Muscle layer of duodenum (tissue), 2 donors: ENCODE results near the gene JAGN1.
"Not testable (repeated sequence)": the region's sequence is repeated elsewhere in the genome, so short reads cannot be mapped to it uniquely, and the experiment has no call there.

Experiments used
- H3K27ac ChIP-seq: one replicate; pipeline ENCODE4 v1.7.0; 2013; ENCODE audit warnings: mild to moderate bottlenecking, low read length
- H3K27me3 ChIP-seq: one replicate; pipeline ENCODE4 v1.7.0; 2013; ENCODE audit warnings: low read depth, mild to moderate bottlenecking, control low read depth, low read length
- H3K36me3 ChIP-seq, 2 donors: one replicate each; pipeline ENCODE4 v1.7.0; 2013; ENCODE audit warnings: low read length in 2 of 2, control low read depth in 1 of 2, mild to moderate bottlenecking in 1 of 2; ENCODE audit not compliant: insufficient read depth in 2 of 2, control insufficient read depth in 1 of 2
- H3K4me1 ChIP-seq, 2 donors: one replicate each; pipeline ENCODE4 v1.7.0; 2013; ENCODE audit warnings: low read length in 2 of 2, mild to moderate bottlenecking in 2 of 2, control low read depth in 1 of 2, moderate library complexity in 1 of 2; ENCODE audit not compliant: insufficient read depth in 2 of 2, control insufficient read depth in 1 of 2
- H3K4me3 ChIP-seq, 2 donors: one replicate each; pipeline ENCODE4 v1.7.0; 2013; ENCODE audit warnings: low read length in 2 of 2, low read depth in 1 of 2, mild to moderate bottlenecking in 1 of 2
- H3K9me3 ChIP-seq, 2 donors: one replicate each; pipeline ENCODE4 v1.7.0; 2013; ENCODE audit warnings: low read length in 2 of 2, control low read depth in 1 of 2, mild to moderate bottlenecking in 1 of 2; ENCODE audit not compliant: control insufficient read depth in 1 of 2
- donor health status: healthy.

JAGN1 gene

DNA sequence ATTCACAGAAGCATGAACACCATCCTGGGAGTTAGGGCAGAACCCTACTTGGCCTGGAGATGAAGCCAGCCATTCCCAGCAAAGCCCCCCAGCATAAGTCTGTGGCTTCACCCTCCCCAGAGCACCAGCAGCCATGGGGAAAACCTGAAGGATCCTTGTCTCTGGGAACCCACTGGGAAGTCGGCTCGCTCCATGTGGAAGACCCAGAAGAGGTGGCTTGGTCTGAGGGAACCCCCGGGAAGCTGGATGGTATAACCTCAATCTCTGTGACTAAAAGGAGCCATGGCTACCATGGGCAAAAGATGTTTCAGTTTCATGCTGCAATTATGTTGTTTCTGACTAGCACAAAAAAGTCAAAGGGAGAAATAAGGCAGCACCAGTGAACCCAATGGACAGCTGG is 34.8 kb upstream of the JAGN1 start:
- no peaks in the 10 kb centered on the region for H3K4me1 ChIP-seq
- H3K27ac ChIP-seq = no peak overlapping the region
- no peak overlapping the region for H3K4me3 ChIP-seq
- no peaks in the 10 kb centered on the region for H3K36me3 ChIP-seq
- no peaks in the 10 kb centered on the region for H3K9me3 ChIP-seq
- H3K27me3 ChIP-seq = no peaks in the 10 kb centered on the region

- Histone ChIP-seq H3K4me3 (no peak overlapping the region), H3K27me3 (no peaks in the 10 kb centered on the region), H3K27ac (no peak overlapping the region), H3K36me3 (no peaks in the 10 kb centered on the region), H3K4me1 (peaks cover 0 to 18% of the 10 kb centered on the region in 2 donors), H3K9me3 (no peaks in the 10 kb centered on the region)
Measured at GRCh38 chr3:9859530-9860025, 30.8 kb upstream of the JAGN1 start.

DNA sequence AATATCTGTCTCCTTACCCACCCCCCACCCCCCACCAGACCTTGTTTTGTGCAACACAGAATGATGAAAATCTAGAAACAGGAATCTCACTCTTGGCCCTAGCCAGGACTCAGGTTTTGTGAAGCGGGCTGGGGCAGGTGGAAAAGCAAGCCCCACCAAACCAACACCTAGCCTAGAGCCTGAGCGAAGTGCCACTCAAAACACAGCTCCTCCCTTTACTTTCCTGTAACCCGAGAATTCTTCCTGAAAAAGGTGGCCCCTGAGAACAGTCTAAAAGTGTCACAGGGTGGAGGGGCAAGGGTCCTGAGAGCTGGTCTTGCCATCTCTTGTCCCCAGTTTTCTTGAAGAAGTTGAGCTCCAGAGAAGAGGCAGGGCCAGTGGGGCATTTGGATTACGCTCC is 29.2 kb upstream of the JAGN1 start:
- Histone ChIP-seq H3K9me3 (no peaks in the 10 kb centered on the region), H3K27ac (no peak overlapping the region), H3K4me1 (peaks cover 0 to 28% of the 10 kb centered on the region in 2 donors), H3K27me3 (no peaks in the 10 kb centered on the region), H3K4me3 (no peak overlapping the region), H3K36me3 (no peaks in the 10 kb centered on the region)

GRCh38 chr3:9861626-9862130 is 28.7 kb upstream of the JAGN1 start:
- no peak overlapping the region for H3K27ac ChIP-seq
- no peaks in the 10 kb centered on the region for H3K9me3 ChIP-seq
- no peaks in the 10 kb centered on the region for H3K27me3 ChIP-seq
- H3K4me1 ChIP-seq = peaks cover 0 to 29% of the 10 kb centered on the region in 2 donors
- no peak overlapping the region for H3K4me3 ChIP-seq
- H3K36me3 ChIP-seq = no peaks in the 10 kb centered on the region

DNA sequence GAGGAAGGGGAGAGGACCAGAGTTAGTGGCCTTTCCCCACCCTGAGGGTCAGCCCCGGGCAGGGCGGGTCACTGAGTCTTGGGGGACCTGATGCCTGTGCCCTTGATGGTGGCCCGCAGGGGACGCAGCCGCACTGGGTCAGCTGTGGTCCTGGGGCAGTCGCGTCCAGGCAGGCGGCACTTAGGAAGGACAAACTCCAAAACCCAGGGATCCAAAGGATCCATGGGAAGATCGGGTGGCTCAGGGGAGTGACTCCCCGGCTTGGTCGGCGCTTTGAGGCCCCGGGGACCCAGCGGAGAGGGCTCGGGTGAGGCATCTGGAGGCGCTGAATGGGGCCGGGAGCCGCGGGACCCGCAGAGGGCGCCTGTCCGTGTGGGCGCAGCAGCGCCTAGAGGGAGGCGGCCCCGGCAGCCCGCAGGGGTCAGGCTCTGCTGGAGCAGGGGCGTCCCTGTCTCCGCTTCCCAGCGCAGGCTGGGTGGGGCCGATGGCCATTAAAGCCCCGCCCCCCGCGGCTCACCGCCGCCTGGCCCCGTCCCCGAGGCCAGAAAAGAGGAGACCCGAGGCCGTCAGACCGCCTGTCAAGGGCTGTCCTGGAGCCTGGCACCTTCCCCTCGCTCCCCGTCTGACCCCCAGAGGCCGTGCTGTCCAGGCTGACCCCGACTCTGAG is 27.9 kb upstream of the JAGN1 start:
- Histone ChIP-seq H3K9me3 (no peaks in the 10 kb centered on the region), H3K4me3 (peak overlapping the region in 1 of 2 donors; percentile 43), H3K27me3 (no peaks in the 10 kb centered on the region), H3K36me3 (no peaks in the 10 kb centered on the region), H3K27ac (no peak overlapping the region), H3K4me1 (peaks cover 0 to 29% of the 10 kb centered on the region in 2 donors)

GRCh38 chr3:9863058-9863772 is 27.2 kb upstream of the JAGN1 start:
- Histone ChIP-seq H3K36me3 (no peaks in the 10 kb centered on the region), H3K9me3 (no peaks in the 10 kb centered on the region), H3K27me3 (no peaks in the 10 kb centered on the region), H3K4me1 (peaks cover 0 to 29% of the 10 kb centered on the region in 2 donors), H3K4me3 (peak overlapping the region in 1 of 2 donors; percentile 43), H3K27ac (no peak overlapping the region)

DNA sequence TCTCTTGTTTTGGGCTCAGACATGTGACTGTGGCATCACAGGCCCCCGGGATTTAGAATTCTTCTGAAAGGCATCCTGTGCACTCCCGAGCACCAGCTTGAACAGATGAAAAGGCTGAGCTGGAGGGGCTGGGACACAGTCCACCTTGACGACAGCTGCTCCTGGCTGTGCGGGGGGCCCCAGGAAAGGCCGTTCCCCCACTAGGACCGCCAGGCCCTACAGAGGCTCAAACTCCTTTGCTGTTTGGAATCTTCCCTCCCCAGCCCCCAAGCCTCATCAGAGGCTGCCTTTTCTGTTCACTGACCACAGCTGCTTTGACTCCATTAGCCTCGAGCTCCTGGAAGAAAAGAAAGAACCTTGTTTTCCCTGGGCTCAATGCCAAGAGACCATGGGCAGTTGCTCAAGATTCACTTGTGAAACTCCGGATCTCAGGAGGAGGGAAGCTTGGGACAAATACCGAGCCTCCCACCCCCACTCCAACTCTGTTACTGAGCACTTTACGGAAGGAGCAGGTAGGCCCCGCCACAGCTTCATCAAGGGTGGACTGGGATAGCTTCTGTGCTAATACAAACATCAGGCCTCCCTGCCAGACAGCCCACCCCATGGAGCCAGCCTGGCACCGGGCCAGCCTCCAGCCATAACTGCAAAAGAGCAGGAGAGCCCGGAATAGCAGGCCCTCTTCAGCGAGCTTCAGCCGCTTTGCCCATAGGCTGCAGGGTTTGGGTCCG is 26.0 kb upstream of the JAGN1 start:
- Histone ChIP-seq H3K36me3 (no peaks in the 10 kb centered on the region), H3K4me3 (peak overlapping the region in 1 of 2 donors; percentile 29), H3K9me3 (no peaks in the 10 kb centered on the region), H3K27me3 (no peaks in the 10 kb centered on the region), H3K4me1 (peaks cover 0 to 29% of the 10 kb centered on the region in 2 donors), H3K27ac (peak overlapping the region; percentile 39)

- H3K4me1 ChIP-seq = peaks cover 0 to 29% of the 10 kb centered on the region in 2 donors
- H3K27ac ChIP-seq, H3K4me3 ChIP-seq, H3K9me3 ChIP-seq, H3K27me3 ChIP-seq, H3K36me3 ChIP-seq: not testable (repeated sequence)
Measured at GRCh38 chr3:9865125-9865637, 25.2 kb upstream of the JAGN1 start.

DNA sequence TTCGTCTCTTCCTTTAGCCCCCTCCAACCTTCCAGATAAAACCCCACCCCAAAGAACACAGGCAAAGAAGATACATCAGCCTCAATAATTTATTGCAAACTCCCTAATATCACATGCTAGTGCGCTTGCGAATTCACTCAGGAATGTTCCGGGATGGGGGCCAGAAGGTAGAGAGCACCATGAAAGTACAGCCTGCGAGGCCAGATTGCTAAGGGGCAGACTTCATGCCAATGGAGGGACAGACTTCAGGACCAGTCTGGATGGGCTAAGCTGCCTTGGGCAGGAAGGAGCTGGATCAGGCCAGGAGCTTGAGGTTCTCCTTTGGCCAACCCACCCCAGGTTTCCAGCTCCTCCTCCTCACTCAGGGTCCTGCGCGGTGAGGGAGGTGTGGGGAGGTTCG is 23.8 kb upstream of the JAGN1 start:
- Histone ChIP-seq H3K4me1 (peaks cover 0 to 29% of the 10 kb centered on the region in 2 donors), H3K27ac (peak overlapping the region; percentile 51), H3K4me3 (no peak overlapping the region), H3K27me3 (no peaks in the 10 kb centered on the region), H3K36me3 (no peaks in the 10 kb centered on the region), H3K9me3 (no peaks in the 10 kb centered on the region)

DNA sequence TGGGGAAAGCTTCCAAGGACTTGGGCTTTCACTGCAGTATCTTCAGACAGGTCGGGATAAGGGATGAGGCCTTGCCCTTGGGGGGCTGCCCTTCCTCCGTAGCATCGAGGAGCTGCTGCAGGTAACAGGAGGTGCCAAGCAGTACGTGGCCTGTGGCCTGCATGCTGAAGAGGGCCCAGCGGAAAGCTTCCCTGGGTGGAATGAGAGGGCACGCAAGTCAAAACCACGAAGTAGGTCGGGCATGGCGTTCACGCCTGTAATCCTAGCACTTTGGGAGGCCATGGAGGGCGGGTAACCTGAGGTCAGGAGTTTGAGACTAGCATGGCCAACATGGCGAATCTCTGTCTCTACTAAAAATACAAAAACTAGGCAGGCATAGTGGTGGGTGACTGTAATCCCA is 23.3 kb upstream of the JAGN1 start:
- Histone ChIP-seq H3K4me1 (peaks cover 0 to 29% of the 10 kb centered on the region in 2 donors), H3K27ac (peak overlapping the region; percentile 51), H3K4me3 (no peak overlapping the region), H3K9me3 (no peaks in the 10 kb centered on the region), H3K36me3 (no peaks in the 10 kb centered on the region), H3K27me3 (no peaks in the 10 kb centered on the region)

GRCh38 chr3:9869955-9870354 is 20.5 kb upstream of the JAGN1 start:
- H3K36me3 ChIP-seq = no peaks in the 10 kb centered on the region
- H3K4me3 ChIP-seq = no peak overlapping the region
- H3K27me3 ChIP-seq = no peaks in the 10 kb centered on the region
- H3K9me3 ChIP-seq = no peaks in the 10 kb centered on the region
- H3K27ac ChIP-seq = no peak overlapping the region
- peaks cover 0 to 7% of the 10 kb centered on the region in 2 donors for H3K4me1 ChIP-seq
